Gastroesophageal sphincter (tissue), 4 donors: ENCODE data around the gene MLH3. TPM values are rescaled to one million over a fixed set of nuclear protein-coding genes. Genes with fewer than 3 reads are reported as not detected.
A peak's percentile ranks its signal among the peaks of the same experiment; 100 is the strongest.

Source experiments
- ATAC-seq: fragments of 150-250 bp; one replicate; pipeline ENCODE4 v1.9.1; 2016; ENCODE audit warnings: mild to moderate bottlenecking, moderate library complexity
- H3K27ac ChIP-seq, 4 donors: fragments of 200-600 bp; sonication (generic) in 3 of 4; 1 replicate in 3 of 4; 2 replicates in 1 of 4; pipeline ENCODE4 v1.5.1; 2016 to 2019
- H3K27me3 ChIP-seq: fragments of 200-600 bp; sonication (generic); one replicate; pipeline ENCODE4 v1.5.1; 2019
- H3K36me3 ChIP-seq, 2 donors: fragments of 200-600 bp; sonication (generic); one replicate each; pipeline ENCODE4 v1.5.1; 2019; ENCODE audit warnings: control low read depth in 1 of 2
- H3K4me1 ChIP-seq, 3 donors: fragments of 200-600 bp; sonication (generic); 1 replicate in 2 of 3; 2 replicates in 1 of 3; pipeline ENCODE4 v1.5.1; 2016 to 2019; ENCODE audit warnings: control low read depth in 2 of 3
- H3K4me3 ChIP-seq, 2 donors: fragments of 200-600 bp; sonication (generic); one replicate each; pipeline ENCODE4 v1.5.1; 2019; ENCODE audit warnings: mild to moderate bottlenecking in 1 of 2, moderate library complexity in 1 of 2
- H3K9me3 ChIP-seq, 3 donors: fragments of 200-600 bp; sonication (generic); one replicate each; pipeline ENCODE4 v1.5.1; 2017 to 2019; ENCODE audit warnings: control low read depth in 2 of 3
- EP300 ChIP-seq: sonication (generic); formaldehyde crosslinking; IDR thresholded peaks from one replicate; pipeline ENCODE4 v1.6.1; 2017; ENCODE audit warnings: antibody characterized with exemption, mild to moderate bottlenecking
- POLR2A ChIP-seq, 2 donors: fragments of 450-650 bp; IDR thresholded peaks; one replicate each; pipeline ENCODE4 v1.6.1; 2017; ENCODE audit warnings: antibody characterized with exemption in 2 of 2, mild to moderate bottlenecking in 2 of 2, moderate library complexity in 1 of 2
- POLR2AphosphoS5 ChIP-seq: sonication (generic); formaldehyde crosslinking; IDR thresholded peaks from one replicate; pipeline ENCODE4 v1.6.1; 2017; ENCODE audit warnings: antibody characterized with exemption
- WGBS, 2 donors: methylation state at CpG; one replicate each; pipeline ENCODE4 v1.1.5; 2018; ENCODE audit warnings: low coverage in 1 of 2; 5-methylcytosine and 5-hydroxymethylcytosine counted together
- total RNA-seq, 4 donors: library from RNA; depleted of rRNA; stranded (reverse); fragments of >200 nt; gene quantifications; one replicate each; pipeline ENCODE4 v1.1.0, GENCODE V29; 2016
- TF ChIP-seq, protein P1 (sequence below), 4 experiments: fragments of 200-600 bp in 2 of 4; fragments of 450-650 bp in 2 of 4; sonication (generic) in 1 of 4; IDR thresholded peaks; one replicate each; pipeline ENCODE4 v1.5.1; 2017 to 2019; ENCODE audit warnings: antibody characterized with exemption in 4 of 4, mild to moderate bottlenecking in 2 of 4, moderate library complexity in 2 of 4

Gene MLH3
- total RNA-seq, 4 donors from 2014 or later = 29.0 to 76.1 (median 32.2) TPM

DNA sequence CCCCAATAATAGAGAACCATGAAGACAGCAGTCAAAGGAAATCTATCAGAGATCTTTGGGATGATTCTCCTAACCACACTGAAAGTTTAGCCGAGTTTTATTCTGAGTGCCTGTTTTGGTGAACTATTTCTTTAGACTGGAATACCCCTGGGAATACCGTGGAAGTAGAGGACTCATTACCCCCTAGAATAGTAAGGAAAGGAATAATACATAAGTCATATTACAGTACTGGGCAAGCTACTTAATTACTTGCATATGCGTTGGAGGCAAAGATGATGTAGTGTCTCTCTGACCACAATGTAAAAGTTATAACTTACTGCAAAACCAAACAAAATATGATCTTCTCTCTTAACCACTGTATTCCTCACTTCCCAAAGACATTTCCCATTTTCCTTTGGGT, 43.6 kb upstream of the MLH3 start:
- no peak overlapping the region for H3K27ac ChIP-seq
- no peak for TF ChIP-seq POLR2A (IDR thresholded peaks at IDR 0.05)
- TF ChIP-seq EP300 = no peak
- TF ChIP-seq POLR2AphosphoS5 = no peak
- TF ChIP-seq, protein P1, sequence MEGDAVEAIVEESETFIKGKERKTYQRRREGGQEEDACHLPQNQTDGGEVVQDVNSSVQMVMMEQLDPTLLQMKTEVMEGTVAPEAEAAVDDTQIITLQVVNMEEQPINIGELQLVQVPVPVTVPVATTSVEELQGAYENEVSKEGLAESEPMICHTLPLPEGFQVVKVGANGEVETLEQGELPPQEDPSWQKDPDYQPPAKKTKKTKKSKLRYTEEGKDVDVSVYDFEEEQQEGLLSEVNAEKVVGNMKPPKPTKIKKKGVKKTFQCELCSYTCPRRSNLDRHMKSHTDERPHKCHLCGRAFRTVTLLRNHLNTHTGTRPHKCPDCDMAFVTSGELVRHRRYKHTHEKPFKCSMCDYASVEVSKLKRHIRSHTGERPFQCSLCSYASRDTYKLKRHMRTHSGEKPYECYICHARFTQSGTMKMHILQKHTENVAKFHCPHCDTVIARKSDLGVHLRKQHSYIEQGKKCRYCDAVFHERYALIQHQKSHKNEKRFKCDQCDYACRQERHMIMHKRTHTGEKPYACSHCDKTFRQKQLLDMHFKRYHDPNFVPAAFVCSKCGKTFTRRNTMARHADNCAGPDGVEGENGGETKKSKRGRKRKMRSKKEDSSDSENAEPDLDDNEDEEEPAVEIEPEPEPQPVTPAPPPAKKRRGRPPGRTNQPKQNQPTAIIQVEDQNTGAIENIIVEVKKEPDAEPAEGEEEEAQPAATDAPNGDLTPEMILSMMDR (IDR thresholded peaks at IDR 0.05) = no peak
- no peaks in the 10 kb centered on the region for H3K4me1 ChIP-seq
- 79 to 85% methylated on average over 2 to 3 of the region's 3 CpGs for WGBS, 2 donors
- H3K4me3 ChIP-seq = no peak overlapping the region
- no peak for ATAC-seq
- no peaks in the 10 kb centered on the region for H3K9me3 ChIP-seq
- H3K27me3 ChIP-seq = no peaks in the 10 kb centered on the region
- peaks cover 10 to 100% of the 10 kb centered on the region in 2 donors for H3K36me3 ChIP-seq

DNA sequence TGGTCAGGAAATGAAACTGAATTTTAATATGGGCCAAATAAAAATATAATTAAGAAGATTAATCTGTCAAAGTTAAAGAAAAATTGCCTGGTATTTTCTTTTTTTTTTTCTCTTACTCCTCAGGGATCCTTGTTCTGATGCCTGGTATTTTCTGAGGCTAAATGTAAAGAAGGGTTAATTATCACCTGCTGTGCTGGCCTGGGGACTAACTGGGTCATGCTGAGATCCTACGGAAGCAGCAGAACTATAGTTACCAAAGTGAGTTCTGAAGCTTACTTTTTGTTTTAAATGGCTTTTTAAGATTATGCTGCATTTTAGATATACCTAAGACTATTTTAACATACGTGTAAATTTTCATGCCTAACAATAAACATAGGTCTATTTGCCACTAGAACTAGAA, 41.4 kb upstream of the MLH3 start:
- no peak for TF ChIP-seq POLR2A (IDR thresholded peaks at IDR 0.05)
- TF ChIP-seq, protein P1 (IDR thresholded peaks at IDR 0.05) = no peak
- no peak for TF ChIP-seq POLR2AphosphoS5
- TF ChIP-seq EP300 = no peak
- H3K9me3 ChIP-seq = no peaks in the 10 kb centered on the region
- no peaks in the 10 kb centered on the region for H3K27me3 ChIP-seq
- no peak for ATAC-seq
- peaks cover 13 to 100% of the 10 kb centered on the region in 2 donors for H3K36me3 ChIP-seq
- no peaks in the 10 kb centered on the region for H3K4me1 ChIP-seq
- no peak overlapping the region for H3K27ac ChIP-seq
- 57 to 66% methylated on average over 2 of the region's 2 CpGs for WGBS, 2 donors
- no peak overlapping the region for H3K4me3 ChIP-seq

DNA sequence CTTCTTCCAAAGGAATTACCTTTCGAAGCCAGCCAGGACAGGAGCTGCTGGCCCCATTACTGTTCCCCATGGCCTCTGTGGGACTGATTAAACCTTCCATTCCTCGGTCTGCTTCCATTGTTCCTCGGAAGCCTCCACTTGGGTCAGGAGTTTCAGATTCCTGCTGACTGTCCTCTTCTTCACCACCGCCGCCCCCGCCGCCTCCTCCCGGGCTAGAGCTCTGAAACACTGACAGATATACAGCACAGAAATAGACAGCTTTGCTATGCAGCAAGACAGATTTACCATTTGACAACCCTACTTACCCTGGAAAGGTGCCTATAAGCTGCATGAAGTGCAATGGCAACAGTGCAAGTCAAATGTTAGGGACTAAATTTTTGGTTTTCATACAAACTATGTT, 40.0 kb upstream of the MLH3 start:
- H3K4me1 ChIP-seq = no peaks in the 10 kb centered on the region
- no peaks in the 10 kb centered on the region for H3K27me3 ChIP-seq
- WGBS, 2 donors = 84 to 89% methylated on average over 7 of the region's 8 CpGs
- no peak overlapping the region for H3K4me3 ChIP-seq
- ATAC-seq = no peak
- no peak overlapping the region for H3K27ac ChIP-seq
- H3K9me3 ChIP-seq = no peaks in the 10 kb centered on the region
- TF ChIP-seq, protein P1 (IDR thresholded peaks at IDR 0.05) = no peak
- TF ChIP-seq EP300 = no peak
- TF ChIP-seq POLR2A (IDR thresholded peaks at IDR 0.05) = no peak
- TF ChIP-seq POLR2AphosphoS5 = no peak
- H3K36me3 ChIP-seq = peaks cover 10 to 100% of the 10 kb centered on the region in 2 donors

DNA sequence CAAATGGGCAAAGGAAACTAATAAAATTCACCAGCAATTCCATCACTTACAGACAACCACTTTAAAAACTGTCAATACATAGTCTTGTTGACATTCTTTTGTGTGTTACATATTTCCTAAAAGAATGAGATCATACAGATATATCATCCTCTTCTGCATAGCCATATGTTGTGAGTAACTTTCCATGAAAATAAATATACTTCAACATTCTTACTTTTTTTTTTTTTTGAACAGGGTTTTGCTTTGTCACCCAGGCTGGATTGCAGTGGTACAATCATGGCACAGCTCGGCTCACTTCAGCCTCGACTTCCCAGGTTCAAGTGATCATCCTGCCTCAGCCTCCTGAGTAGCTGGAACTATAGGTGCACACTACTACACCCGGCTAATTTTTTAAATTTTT, 39.1 kb upstream of the MLH3 start:
- peaks cover 6 to 100% of the 10 kb centered on the region in 2 donors for H3K36me3 ChIP-seq
- no peak overlapping the region for H3K27ac ChIP-seq
- no peaks in the 10 kb centered on the region for H3K9me3 ChIP-seq
- H3K4me3 ChIP-seq = no peak overlapping the region
- TF ChIP-seq, protein P1 (IDR thresholded peaks at IDR 0.05) = no peak
- TF ChIP-seq POLR2A (IDR thresholded peaks at IDR 0.05) (no peak), EP300 (no peak), POLR2AphosphoS5 (no peak)
- 75 to 83% methylated on average over 3 of the region's 3 CpGs for WGBS, 2 donors
- no peaks in the 10 kb centered on the region for H3K4me1 ChIP-seq
- H3K27me3 ChIP-seq = no peaks in the 10 kb centered on the region
- no peak for ATAC-seq

DNA sequence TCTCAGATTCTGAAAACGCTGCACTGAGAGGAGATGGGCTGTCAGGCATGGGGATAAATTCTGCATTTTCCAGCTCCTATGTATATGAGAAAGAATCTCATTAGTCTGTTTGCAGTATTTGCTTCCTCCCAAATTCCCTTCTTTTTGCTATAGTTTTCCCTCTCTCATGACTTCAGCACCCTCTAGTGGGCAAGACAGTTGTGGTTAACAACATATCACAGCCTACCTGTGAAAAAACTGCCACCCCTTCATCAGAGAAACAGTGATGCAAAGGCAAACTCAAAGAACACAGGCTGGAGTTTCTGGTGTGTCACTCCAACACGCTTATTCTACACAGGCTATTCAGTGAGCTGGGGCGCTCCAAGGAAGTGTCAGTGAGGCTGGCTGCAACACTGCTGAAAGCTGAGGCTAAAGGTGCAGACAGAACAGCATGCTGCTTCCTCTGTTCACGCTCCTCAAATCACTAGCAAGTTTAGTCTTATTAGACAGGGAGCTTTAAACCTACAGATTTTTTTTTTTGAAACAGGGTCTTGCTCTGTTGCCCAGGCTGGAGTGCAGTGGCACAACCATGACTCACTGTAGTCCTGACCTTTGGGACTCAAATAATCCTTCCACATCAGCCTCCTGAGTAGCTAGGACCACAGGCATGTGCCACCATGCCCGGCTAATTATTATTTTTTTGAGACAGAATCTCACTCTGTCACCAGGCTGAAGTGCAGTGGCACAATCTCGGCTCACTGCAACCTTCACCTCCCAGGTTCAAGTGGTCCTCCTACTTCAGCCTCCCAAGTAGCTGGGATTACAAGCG, 37.5 kb upstream of the MLH3 start:
- TF ChIP-seq, protein P1 (IDR thresholded peaks at IDR 0.05) = peak; percentile 68 to 81 (median 74)
- TF ChIP-seq POLR2A (IDR thresholded peaks at IDR 0.05) = no peak
- no peak overlapping the region for H3K27ac ChIP-seq
- H3K27me3 ChIP-seq = no peaks in the 10 kb centered on the region
- peak; percentile 50 for ATAC-seq
- no peaks in the 10 kb centered on the region for H3K9me3 ChIP-seq
- 62 to 73% methylated on average over 5 to 6 of the region's 7 CpGs for WGBS, 2 donors
- H3K36me3 ChIP-seq = peaks cover 3 to 100% of the 10 kb centered on the region in 2 donors
- H3K4me3 ChIP-seq = no peak overlapping the region
- H3K4me1 ChIP-seq = no peaks in the 10 kb centered on the region
